ENCODE data around the gene VWF.

Gene VWF

DNA sequence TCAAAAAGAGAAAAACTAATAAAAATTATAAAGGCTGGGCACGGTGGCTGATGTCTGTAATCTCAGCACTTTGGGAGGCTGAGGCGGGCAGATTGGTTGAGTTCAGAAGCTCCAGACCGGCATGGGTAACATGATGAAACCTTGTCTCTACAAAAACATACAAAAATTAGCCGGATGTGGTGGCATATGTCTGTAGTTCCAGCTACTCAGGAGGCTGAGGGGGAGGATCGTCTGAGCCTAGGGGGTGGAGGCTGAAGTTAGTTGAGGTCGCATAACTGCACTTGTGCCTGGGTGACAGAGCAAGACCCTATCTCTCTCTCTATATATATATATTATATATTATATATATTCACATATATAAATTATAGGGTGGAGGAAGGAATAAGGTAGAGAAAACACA is 146.9 kb downstream of the VWF start:
- DNase-seq (ENCODE audit: low spot score) = no peak

DNA sequence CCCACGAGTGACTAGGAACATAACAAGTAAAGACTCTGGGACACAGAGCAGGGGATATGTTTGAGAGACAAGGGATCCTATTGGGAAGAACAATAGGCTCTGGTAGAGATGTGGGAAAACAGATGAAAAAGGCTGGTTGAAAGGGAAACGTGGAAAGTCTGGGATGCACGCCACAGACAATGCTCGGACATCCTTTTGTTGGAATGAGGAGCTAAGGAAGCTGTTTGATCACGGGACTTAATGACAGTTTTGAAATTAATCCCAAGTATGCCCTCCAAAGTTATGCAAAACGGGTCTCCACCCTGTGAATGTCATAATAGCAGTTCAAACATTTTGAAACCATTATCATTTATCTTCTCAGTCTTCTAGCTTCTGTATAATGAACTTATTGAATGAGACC is 147.8 kb downstream of the VWF start:
- DNase-seq (ENCODE audit: low spot score) = no peak

DNA sequence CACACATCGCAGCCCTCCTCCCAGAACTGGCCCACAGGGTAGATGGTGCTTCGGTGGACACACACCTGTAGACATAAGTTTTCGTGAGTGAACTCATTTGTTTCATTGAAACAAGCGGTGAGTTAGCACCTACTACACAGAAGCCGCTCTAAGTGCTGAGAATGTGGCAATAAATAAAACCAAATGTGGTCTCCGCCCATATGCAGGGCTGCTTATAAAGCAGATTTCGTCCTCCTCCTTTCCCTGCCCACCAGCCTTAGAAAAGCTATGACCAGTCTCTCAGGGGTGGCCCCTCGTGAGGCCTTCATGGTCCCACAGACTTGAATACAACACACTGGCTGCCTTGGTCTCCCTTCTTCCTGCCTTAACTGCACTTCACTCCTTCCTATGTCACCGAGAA is 148.3 kb downstream of the VWF start:
- no peak for DNase-seq (ENCODE audit: low spot score)

DNA sequence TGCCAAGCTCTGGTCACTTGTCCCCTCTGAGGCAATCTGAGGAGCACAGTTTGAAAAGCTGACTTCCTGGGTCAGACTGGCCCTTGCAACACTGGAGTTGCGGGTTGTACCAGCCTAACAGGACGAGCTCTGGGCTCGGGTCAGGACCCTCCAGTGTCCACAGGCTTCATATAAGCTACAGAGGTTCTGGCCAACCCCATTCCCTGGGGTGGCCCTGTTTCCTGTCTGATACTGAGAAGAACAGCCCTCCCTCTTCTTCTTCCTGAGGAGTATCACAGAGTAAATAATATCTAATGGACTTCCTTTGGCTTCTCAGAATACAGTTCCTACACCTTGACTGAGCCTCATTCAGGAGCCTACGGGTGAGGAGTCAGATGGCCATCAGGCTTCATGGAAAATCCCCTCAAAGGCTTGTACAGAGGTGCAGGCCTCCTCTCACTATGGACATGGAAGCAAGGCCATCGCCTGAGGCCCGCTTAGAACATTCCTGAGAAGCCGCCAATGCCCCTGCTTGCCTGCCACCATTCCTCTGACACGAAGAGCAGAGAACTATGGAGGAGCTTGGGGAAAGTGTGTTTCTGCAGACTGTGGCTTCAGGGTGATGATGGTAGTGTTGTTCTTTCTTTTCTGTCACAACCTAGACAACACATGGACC is 150.9 kb downstream of the VWF start:
- no peak for DNase-seq (ENCODE audit: low spot score)

DNA sequence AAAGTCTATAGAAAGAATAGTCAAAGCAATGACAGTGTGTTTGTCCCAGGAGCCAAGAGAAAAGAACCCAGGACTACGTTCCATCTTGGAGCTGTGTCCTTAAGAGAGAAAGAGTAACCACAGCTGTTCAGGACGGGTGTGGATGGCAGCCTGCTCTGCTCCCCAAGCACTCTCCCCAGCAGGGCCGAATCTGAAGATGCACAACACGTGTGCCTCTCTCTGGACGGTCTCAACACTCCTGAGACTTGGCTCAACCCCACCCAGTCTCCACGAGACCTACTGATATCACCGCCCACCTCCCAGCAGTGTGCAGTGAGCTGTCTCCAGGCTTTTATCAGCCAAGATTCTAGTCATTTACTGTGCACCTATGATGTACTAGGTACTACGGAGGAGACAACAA is 152.1 kb downstream of the VWF start:
- no peak for DNase-seq (ENCODE audit: low spot score)

DNA sequence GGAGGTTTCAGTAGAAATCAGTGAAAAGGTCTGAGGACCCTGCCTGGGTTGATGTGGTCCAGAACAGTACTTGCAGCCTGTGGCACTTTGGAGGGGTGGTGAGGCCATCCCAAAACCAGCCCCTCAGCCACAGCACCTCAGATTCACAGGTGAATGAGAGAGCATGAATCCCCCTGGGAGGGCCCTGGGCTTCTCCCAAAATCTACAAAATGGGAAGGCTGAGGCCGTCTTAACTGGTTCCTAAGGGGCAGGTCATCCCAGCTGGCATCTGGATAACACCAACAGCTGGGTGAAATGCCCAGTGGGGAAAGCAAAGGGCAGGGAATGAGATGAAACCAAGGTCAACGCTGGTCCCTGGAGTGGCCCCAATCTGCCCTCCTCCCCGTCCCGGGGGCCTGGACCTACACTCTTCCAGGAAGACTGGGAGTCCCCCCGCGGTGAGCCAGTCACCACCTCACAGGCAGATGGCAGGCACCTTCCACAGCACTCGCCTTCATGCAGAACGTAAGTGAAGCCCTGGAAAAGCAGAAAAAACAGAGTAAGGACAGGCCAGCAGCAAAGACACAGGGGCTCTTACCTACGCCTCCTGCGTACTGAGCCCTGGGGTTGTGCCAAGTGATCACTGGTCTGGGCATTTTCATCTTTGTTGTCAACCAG is 153.1 kb downstream of the VWF start:
- DNase-seq (ENCODE audit: low spot score) = no peak

DNA sequence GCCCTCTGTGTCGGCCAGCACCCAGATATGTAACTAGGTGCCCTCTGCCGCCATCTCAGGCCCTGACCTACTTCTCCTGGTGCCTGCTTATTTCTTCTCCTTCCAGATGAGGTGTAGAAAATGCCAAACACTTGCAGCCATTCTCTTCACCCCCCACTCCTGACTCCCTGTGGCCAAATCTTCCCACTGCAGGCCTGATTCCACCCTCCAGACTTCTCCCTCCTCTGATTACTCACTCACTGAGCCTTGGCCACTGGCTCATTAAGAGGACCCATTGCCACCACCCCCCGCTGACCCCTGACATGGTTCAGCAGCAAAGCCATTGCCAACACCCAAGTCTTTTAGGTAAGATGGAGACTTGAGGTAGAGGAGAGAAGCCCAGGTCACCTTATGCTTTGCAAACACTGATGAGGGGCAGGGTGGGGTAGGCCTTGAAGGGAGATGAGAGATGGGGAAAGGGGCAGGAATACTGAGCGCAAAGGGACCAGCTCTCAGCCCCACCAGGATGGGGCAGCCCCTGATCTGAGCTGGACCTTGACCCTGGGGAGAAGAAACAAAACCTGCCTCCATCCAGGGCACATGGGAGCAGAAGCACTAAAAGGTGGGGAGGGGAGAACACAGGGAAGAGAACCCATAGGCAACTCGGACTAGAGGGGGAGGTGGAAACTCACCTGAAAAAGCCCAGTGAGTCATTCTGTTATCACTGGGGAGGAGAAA is 154.3 kb downstream of the VWF start:
- no peak for DNase-seq (ENCODE audit: low spot score)

DNA sequence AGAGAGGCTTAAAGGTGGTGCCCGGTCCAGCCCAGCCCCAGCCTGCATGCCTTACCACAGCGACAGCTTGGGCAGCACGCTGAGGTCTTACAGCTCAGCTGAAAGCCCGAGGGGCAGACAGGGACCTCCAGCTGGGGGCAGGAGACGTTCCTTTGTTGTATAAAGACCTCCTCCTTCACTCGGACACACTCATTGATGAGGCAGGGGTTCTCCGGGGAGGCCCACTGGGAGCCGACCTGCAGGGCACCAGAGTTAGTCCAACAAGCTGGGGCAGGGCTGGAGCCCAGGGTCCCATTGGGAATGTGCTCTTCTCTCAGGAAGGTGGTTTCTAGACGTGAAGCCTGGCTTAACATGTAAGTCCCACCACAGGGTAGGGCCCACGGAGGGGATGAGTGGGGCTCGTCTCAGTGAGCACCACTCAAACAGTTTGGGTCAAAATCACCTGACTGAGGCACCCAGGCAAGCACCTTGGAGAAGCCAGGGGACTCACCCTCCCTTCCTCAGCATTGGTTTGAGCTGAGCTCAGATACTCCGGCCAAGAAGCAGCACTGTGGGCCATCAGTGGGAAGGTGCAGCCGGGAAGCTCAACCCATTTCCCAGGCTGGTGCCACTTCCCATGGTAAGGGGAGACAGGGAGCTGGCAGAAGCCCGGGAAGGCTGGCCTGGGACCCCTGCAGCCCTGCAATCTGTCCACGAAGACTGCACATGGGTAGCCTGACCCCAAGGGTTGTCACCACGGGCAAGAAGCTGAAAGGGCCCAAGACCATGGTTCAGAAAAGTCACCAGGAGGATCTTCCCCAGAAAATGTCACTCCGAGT is 155.1 kb downstream of the VWF start:
- DNase-seq (ENCODE audit: low spot score) = no peak

DNA sequence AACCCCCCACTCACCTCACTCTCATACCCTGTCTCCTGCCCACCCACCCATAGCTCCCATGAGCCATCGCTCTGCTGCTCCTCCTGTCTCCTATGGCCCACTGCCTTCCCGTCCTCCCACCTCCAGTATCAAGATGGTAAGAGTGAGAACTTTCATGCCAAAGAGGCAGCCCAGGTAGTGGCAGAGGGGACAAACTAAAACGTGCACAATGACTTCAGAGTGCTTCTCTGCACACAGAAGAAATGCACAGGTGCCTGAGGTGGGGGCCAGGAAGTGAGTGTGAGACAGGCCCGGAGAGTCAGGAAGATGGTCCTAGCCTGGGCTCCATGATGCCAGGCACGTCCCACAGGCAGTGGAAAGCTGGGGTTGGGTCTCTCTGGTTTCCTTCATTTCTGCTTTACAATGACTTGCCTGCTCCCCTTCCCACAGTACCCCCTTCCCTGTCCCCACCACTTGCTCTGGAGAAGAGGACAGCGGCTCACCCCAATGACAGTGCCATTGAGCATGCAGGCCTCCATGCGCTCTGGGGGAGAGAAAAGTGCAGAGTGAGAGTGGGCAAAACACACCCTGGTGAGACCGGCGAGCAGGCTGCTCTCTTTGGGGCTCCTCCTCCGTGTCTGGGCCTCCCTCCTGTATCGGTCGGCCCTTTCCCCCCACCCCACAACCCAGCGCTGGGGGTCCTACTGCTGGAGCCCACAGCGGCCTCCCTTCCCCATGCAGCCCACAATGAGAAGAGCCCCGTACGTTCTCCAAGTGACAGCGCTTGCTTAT is 156.6 kb downstream of the VWF start:
- no peak for DNase-seq (ENCODE audit: low spot score)

DNA sequence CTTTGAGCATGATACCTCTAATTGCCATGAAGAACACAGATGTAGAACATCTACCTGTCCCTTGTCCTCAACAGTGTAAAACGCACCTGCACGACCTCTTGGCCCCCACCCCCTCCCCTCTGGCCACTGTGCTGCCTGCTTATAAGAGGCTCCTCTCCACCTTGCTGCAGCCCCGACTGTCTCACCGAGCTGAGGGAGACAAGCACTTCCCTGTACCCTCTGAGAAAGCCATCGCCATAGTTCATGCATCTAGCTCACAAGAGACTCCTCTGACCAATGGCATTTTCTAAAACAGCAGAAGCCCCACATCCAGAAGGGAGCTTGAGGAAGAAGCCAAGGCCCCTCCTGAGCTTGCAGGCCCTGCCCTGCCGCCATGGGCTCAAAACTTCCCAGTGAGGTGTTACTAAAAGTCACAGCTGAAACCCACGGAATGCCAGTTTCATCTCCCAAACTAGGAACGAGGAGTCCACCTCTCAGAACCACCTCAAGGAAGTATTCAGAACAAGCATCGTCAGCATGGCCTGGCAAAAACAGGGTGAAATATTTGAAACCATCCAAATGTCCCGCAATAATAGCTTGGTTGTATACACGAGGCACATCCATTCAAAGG is 157.9 kb downstream of the VWF start:
- no peak for DNase-seq (ENCODE audit: low spot score)

DNA sequence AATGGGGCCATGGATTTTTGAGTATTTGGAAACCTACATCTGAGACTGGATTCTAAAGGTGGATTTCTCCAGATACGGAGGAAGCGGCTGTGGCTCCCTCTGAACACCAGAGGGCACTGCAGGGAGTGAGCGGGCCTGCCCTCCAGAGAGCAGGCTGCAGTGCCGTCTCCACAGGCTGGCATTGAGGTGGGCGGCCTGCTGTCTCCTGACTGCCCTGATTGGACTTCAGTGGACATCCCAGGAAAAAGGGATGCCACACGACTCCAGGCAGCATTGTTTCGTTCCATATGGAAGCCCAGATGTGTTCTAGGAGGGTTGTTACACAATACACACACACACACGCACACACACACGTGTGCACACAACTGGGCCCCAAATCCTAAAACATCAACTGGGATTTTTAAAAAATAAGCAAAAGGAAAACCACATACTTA is 158.5 kb downstream of the VWF start:
- DNase-seq (ENCODE audit: low spot score) = peak; percentile 62

DNA sequence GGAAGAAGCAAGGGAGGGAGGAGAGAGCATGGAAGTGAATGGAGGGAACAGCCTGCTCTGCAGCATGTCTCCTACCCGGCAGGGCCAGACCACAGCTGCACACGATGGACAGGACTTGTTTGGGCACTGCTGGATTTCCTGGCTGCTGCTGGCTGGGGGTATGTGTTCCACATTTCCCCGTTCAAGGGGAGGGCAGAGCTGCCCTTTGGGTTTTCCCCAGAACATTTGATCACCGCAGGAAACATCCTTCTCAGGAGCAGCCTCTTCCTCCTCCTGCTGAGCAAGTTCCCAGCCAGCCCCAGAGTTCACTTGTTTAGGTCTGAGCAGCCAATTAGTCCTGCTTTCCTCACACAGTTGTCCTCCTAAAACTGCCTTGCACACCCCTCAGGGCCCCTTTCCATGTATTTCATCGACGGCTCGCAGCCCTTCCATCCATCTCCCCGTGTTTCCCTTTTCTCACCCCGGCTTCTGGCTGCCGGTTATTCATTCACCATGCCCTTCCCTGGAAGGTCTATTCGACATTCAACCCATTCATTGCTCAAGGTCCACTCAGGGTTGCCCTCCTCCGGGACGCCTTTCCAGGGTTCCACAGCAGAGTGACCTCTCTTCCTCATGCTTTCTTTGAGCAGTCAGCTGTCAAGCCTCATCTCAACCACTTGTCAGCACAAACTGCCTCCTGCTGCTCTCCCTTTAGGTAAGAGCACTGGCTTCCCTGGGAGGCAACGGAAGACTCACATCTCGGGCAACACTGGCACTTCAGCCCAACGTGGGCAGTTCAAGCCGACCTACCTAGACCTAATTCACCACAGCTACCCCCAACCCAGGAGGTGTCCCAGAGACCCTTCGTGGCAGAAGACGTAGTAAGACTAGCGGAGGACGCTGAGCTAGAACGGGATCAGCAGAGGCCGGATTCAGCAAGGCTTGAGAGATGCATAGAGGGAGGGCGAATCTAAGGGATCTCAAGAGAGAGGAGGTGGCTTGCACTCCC is 159.3 kb downstream of the VWF start:
- no peak for DNase-seq (ENCODE audit: low spot score)

DNA sequence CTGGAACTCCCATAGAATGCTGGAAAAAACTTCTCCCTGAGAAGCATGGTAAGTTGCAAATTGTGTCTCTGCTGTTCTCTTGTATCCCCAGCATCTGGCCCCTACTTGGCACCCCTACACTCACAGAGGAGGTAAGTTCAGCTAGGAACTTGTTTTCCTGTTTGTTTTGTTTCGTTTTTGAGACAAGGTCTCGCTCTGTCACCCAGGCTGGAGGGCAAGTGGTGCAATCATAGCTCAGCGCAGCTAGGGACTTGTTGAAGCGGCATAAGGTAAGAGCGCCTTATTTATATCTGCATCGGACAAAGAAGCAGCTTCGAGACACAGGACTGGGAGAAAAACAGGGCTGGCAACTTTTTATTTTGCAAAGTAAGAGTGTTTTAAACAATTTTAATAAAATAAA is 161.0 kb downstream of the VWF start:
- no peak for DNase-seq (ENCODE audit: low spot score)

DNA sequence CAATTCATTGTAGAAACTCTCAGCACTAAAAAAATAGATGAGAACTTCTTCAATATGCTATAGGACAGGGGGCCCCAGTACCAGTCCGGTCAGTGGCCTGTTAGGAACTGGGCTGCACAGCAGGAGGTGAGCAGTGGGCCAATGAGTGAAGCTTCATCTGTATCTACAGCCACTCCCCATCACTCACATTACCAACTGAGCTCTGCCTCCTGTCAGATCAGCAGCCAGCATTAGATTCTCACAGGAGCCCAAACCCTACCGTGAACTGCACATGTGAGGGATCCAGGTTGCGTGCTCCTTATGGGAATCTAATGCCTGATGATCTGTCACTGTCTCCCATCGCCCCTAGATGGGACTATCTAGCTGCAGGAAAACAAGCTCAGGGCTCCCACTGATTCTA is 163.7 kb downstream of the VWF start:
- no peak for DNase-seq (ENCODE audit: low spot score)

DNA sequence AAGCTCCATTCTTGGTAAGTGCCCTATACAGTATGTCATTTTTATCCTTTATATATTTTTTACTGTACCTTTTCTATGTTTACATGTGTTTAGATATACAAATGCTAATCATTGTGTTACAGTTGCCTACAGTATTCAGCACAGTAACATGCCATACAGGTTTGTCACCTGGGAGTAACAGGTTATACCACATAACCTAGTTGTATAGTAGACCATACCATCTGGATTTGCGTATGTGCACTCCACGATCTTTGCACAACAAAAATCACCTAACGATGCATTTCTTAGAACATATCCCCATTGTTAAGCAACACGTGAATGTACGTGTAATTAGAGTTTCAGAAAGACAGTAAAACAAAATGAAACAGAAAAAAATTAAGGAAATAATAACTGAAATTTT is 167.5 kb downstream of the VWF start:
- DNase-seq (ENCODE audit: low spot score) = no peak

DNA sequence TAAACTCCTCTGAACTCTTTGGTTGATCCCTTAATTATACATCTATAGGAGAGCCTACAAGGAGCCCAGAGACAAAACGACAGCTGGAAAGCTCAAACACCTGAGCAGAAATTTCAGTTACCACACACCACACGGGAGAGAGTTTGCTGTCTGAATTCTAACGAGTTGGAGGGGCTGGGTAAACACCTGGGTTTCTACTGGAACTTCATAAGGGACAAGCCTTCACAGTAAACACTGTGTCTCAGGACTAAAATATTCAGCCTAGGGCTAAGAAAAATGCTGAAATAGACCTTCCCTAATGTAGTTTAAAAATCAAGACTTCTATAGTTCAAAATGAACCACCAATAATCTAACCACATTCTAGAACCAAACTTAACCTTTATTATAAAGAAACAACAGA is 169.8 kb downstream of the VWF start:
- no peak for DNase-seq (ENCODE audit: low spot score)

DNA sequence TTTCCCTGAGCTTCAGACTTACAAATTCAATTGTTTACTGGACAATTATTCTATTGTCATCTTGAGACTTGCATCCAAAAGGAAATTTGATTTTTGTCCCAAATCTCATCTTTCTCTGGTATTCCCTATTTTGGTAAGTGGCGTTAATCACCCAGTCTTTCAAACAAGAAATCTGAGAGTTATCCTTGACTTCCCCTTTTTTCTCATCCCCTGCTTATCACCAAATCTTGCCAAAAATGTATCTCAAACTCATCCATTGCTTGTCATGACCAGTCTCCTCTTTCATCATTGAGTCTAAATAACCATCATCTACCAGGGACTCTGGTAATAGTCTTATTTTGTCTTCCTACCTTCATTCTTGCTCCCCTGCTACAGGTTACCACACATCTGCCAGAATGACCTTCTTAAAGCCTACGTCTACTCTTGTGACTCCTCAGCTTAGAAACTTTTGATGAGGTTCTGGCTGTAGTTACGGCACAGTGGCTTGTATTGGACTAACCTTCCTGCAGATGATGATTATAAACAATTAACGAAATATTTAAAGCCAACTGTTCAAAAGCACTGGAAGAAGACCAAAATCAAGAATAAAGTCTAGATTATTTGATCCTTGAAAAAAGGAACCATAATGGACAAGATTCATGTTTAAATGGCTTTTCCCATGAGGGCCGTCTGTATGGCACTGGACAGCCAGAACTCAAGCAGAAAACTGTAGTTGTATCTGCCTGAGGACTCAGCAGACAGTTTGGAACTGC is 170.5 kb downstream of the VWF start:
- no peak for DNase-seq (ENCODE audit: low spot score)

DNA sequence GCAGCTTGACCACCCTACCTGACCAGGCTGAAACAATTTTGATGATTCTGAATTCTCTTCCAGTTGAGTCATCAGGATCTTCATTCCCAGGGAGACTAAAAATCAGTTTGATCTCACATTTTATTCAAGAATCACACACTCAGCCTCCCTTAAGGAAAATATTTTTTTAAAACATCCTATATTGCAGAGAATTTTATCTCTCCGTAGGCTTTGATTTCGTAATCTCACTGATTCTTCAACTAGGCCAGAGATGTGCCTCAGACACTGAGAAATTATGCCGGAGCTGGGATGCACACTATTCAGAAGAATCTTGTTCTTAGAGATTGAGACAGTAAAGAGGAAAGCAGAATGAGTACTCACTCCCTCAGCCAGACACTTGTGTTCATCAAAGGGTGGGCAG is 172.4 kb downstream of the VWF start:
- no peak for DNase-seq (ENCODE audit: low spot score)

DNA sequence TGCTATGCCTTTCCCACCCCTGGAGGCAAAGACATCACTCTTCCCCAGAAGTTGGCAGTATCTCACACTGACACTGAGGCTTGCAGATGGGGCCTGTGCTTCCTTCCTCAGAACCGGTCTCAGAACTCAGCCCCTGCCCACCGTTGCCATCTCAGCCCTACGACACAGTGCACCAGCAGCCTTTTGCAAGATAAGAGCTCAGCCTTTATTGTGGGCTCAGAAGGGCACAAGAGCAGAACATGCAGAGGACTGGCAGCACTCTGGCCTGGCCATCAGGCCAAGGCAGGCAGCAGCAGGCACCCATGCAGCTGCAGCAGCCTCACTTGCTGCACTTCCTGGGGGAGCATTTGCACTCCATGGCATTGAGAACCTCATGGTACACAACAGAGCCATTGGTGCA is 175.8 kb downstream of the VWF start:
- no peak for DNase-seq (ENCODE audit: low spot score)

Data from HuH-7 (cell line).